ENCODE data around the gene EPHB1. TPM values are rescaled to one million over a fixed set of nuclear protein-coding genes. Genes with fewer than 3 reads are reported as not detected.

The EPHB1 gene
- total RNA-seq, 1 experiment from 2014 or later, result 2.8 TPM

- H3K79me1 ChIP-seq (ENCODE audit: insufficient read depth, low read depth, low read length, poor library complexity, severe bottlenecking), result no peaks in the 10 kb centered on the region
- H3K23ac ChIP-seq (ENCODE audit: insufficient read length, low read depth, low read length), result no peak overlapping the region
- no peak overlapping the region for H2BK15ac ChIP-seq (ENCODE audit: low read depth, low read length)
- H2BK20ac ChIP-seq (ENCODE audit: low read depth, low read length, poor library complexity, severe bottlenecking), result no peak overlapping the region
- H3K79me2 ChIP-seq (ENCODE audit: insufficient read depth, low read length), result no peaks in the 10 kb centered on the region; the same call in 1 of the 2 replicates
- H3K18ac ChIP-seq (ENCODE audit: insufficient read length, low read depth, low read length), result no peak overlapping the region
- no peak overlapping the region for H2BK120ac ChIP-seq (ENCODE audit: low read depth, low read length, poor library complexity, severe bottlenecking)
- H3K9me3 Mint-ChIP-seq, result no peaks in the 10 kb centered on the region
- no peak for TF ChIP-seq CTCF (conservative IDR thresholded peaks at IDR 0.05)
- no peak overlapping the region for H3K56ac ChIP-seq (ENCODE audit: insufficient read length, low read depth, low read length)
- no peaks in the 10 kb centered on the region; the same call in 1 of the 2 replicates for H3K27me3 Mint-ChIP-seq (ENCODE audit: low read depth)
- H3K4me1 Mint-ChIP-seq, result peaks cover 13% of the 10 kb centered on the region in 2 experiments
- H3K4me3 Mint-ChIP-seq, result no peak overlapping the region
- H3K4ac ChIP-seq (ENCODE audit: low read depth, low read length), result no peak overlapping the region
- H2BK12ac ChIP-seq (ENCODE audit: insufficient read length, low read depth, low read length), result no peak overlapping the region
- WGBS (ENCODE audit: extremely low coverage, insufficient read length, low lambda C conversion rate), result no CpG with 5 or more reads among the region's 5 CpGs
- H3K27ac ChIP-seq (ENCODE audit: insufficient read length, low read depth, low read length), result no peak overlapping the region
- no peak overlapping the region for H3K27ac Mint-ChIP-seq
- no peaks in the 10 kb centered on the region for H3K36me3 Mint-ChIP-seq (ENCODE audit: insufficient read depth in 1 of 3, low read depth in 3 of 3)
- no peak overlapping the region for H2BK5ac ChIP-seq (ENCODE audit: insufficient read length, low read length)
- H2AK5ac ChIP-seq (ENCODE audit: insufficient read length, low read length), result no peak overlapping the region
- no peak overlapping the region for H2AFZ ChIP-seq (ENCODE audit: low read length)
- H3K9me3 ChIP-seq (ENCODE audit: control insufficient read depth, low read depth, low read length), result no peaks in the 10 kb centered on the region
- H4K8ac ChIP-seq (replicated peaks; ENCODE audit: insufficient read length, low read depth, low read length), result no peak overlapping the region
- peaks cover 4% of the 10 kb centered on the region; the same call in 1 of the 2 replicates for H3K4me1 ChIP-seq (ENCODE audit: insufficient read depth, low read length)
- H3K9ac ChIP-seq (ENCODE audit: extremely low read depth, insufficient read length, low read length), result no peak overlapping the region
- H3K14ac ChIP-seq (ENCODE audit: insufficient read depth, low read length), result no peak overlapping the region
- no peak overlapping the region for H4K91ac ChIP-seq (ENCODE audit: insufficient read length, low read depth, low read length)
- H4K20me1 ChIP-seq (ENCODE audit: control insufficient read depth, insufficient read depth, insufficient read length), result no peaks in the 10 kb centered on the region
- no peak overlapping the region for H4K5ac ChIP-seq (ENCODE audit: insufficient read length, low read depth, low read length)
- no peaks in the 10 kb centered on the region for H3K27me3 ChIP-seq (ENCODE audit: insufficient read depth, low read length)
- no peak overlapping the region for H3K4me2 ChIP-seq (ENCODE audit: insufficient read depth, insufficient read length, low read length)
- H3K23me2 ChIP-seq (ENCODE audit: insufficient read length, low read depth, low read length, poor library complexity, severe bottlenecking), result no peaks in the 10 kb centered on the region
- no peak overlapping the region for H3T11ph ChIP-seq (ENCODE audit: low read length)
- DNase-seq, result no peak
Observed at GRCh38 chr3:135155791-135156190, 360.7 kb downstream of the EPHB1 start.

Measured in H9 (cell line).